ENCODE results near the gene UQCR10. TPM values are rescaled to one million over a fixed set of nuclear protein-coding genes. Genes with fewer than 3 reads are reported as not detected.

The UQCR10 gene
- total RNA-seq, 3 donors from 2014 or later (not counting 1 experiment from before 2014, with no cell fraction given), result 33.6 to 40.8 (median 35.4) TPM

GRCh38 chr22:29786031-29786430 lies 18.9 kb downstream of the UQCR10 start:
- H3K4me1 ChIP-seq (ENCODE audit: control insufficient read depth, insufficient read depth, low read length), result no peaks in the 10 kb centered on the region
- Mint-ChIP-seq H3K4me1 (no peaks in the 10 kb centered on the region), H3K4me3 (no peak overlapping the region), H3K9me3 (no peaks in the 10 kb centered on the region), H3K36me3 (peaks cover 9% of the 10 kb centered on the region), H3K27me3 (ENCODE audit: low read depth in 2 of 2) (no peaks in the 10 kb centered on the region), H3K27ac (no peak overlapping the region)
- no peak for TF ChIP-seq CTCF (IDR thresholded peaks at IDR 0.05)
- intact Hi-C loops (cut with micrococcal nuclease), result no loop called here
- peaks cover 34% of the 10 kb centered on the region for H3K36me3 ChIP-seq (ENCODE audit: control insufficient read depth, insufficient read depth, low read length)
- H3K27me3 ChIP-seq (ENCODE audit: control insufficient read depth, insufficient read depth, low read length), result no peaks in the 10 kb centered on the region
- no peaks in the 10 kb centered on the region for H3K9me3 ChIP-seq (ENCODE audit: control insufficient read depth, insufficient read depth, low read length)
- 96% methylated on average over 5 of the region's 5 CpGs for WGBS (ENCODE audit: insufficient coverage)
- ATAC-seq (no peak), DNase-seq (no peak)
- no peak overlapping the region for H3K27ac ChIP-seq (ENCODE audit: low read length)
- H3K4me3 ChIP-seq (ENCODE audit: low read length), result no peak overlapping the region

- intact Hi-C loops (cut with micrococcal nuclease), result no loop called here
- H3K4me1 Mint-ChIP-seq, result no peaks in the 10 kb centered on the region
- H3K27me3 Mint-ChIP-seq (ENCODE audit: low read depth in 2 of 2), result no peaks in the 10 kb centered on the region
- Histone ChIP-seq H3K27ac (ENCODE audit: low read length) (no peak overlapping the region), H3K4me3 (ENCODE audit: low read length) (no peak overlapping the region), H3K4me1 (ENCODE audit: control insufficient read depth, insufficient read depth, low read length) (no peaks in the 10 kb centered on the region), H3K36me3 (ENCODE audit: control insufficient read depth, insufficient read depth, low read length) (peaks cover 39% of the 10 kb centered on the region), H3K9me3 (ENCODE audit: control insufficient read depth, insufficient read depth, low read length) (no peaks in the 10 kb centered on the region), H3K27me3 (ENCODE audit: control insufficient read depth, insufficient read depth, low read length) (no peaks in the 10 kb centered on the region)
- no peak overlapping the region for H3K4me3 Mint-ChIP-seq
- peaks cover 9% of the 10 kb centered on the region for H3K36me3 Mint-ChIP-seq
- DNase-seq, result no peak
- no peak for ATAC-seq
- no peak for TF ChIP-seq CTCF (IDR thresholded peaks at IDR 0.05)
- 88% methylated on average over 9 of the region's 9 CpGs for WGBS (ENCODE audit: insufficient coverage)
- H3K27ac Mint-ChIP-seq, result no peak overlapping the region
- H3K9me3 Mint-ChIP-seq, result no peaks in the 10 kb centered on the region
These were observed 20.3 kb downstream of the UQCR10 start for GRCh38 chr22:29787371-29787980.

- Mint-ChIP-seq H3K9me3 (no peaks in the 10 kb centered on the region), H3K4me3 (no peak overlapping the region), H3K27ac (peak overlapping the region; percentile 38 to 79), H3K27me3 (ENCODE audit: low read depth in 2 of 2) (no peaks in the 10 kb centered on the region), H3K4me1 (no peaks in the 10 kb centered on the region), H3K36me3 (peaks cover 9% of the 10 kb centered on the region)
- Histone ChIP-seq H3K4me3 (ENCODE audit: low read length) (no peak overlapping the region), H3K4me1 (ENCODE audit: control insufficient read depth, insufficient read depth, low read length) (no peaks in the 10 kb centered on the region), H3K9me3 (ENCODE audit: control insufficient read depth, insufficient read depth, low read length) (no peaks in the 10 kb centered on the region), H3K27ac (ENCODE audit: low read length) (no peak overlapping the region), H3K27me3 (ENCODE audit: control insufficient read depth, insufficient read depth, low read length) (no peaks in the 10 kb centered on the region), H3K36me3 (ENCODE audit: control insufficient read depth, insufficient read depth, low read length) (peaks cover 48% of the 10 kb centered on the region)
- DNase-seq (no peak), ATAC-seq (no peak)
- TF ChIP-seq CTCF (IDR thresholded peaks at IDR 0.05), result no peak
- intact Hi-C loops (cut with micrococcal nuclease), result no loop called here
- WGBS (ENCODE audit: insufficient coverage), result 89% methylated on average over 27 of the region's 27 CpGs
These were observed 21.4 kb downstream of the UQCR10 start for GRCh38 chr22:29788339-29789279.
